CMK (cell line): Measurements from ENCODE around the gene TMEM41B.
"Not testable (repeated sequence)": the region's sequence is repeated elsewhere in the genome, so short reads cannot be mapped to it uniquely, and the experiment has no call there.

Source experiments
- DNase-seq: peaks from one replicate; pipeline ENCODE4 v3.0.0-alpha.2; 2010; ENCODE audit warnings: low read depth

The TMEM41B gene

DNA sequence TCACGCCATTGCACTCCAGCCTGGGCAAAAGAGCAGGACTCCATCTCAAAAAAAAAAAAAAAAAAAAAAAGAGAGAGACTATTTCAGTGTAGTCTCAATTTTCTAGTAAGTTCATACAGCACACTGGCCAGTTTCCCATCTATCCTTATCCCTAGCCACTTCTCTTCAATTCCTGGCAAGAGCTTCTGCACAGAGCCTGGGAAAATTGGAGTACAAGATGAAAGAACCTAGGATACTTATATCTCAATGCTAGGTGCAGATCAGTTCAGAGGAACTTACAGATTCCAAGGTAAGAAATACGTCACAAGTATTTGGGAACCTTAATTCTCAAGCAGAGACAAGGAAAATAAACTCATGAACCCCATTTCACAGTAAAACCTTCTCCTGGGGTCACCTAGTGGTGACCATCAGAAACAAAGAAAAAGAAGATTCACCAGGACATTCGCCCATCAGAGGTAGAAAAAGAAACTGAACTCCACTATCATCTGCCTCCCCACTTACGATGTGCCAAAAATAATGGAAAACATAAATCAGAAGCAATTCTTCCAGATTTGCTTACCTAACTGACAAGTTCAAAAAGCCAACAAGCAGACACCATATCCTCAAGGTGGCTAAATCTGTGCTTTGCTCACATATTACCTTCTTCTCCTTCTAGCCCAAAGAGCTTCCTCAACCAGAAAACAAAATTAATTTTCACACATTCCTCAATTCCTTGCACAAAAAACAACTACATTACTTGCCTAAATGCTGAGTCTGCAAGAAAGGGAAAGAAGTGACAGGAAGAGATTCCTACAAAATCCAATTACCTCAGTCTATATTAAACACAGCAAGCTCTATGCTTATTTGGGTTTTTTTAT is 54.2 kb downstream of the TMEM41B start:
- DNase-seq = no peak

GRCh38 chr11:9258279-9258678 is 56.1 kb downstream of the TMEM41B start:
- DNase-seq = not testable (repeated sequence)

GRCh38 chr11:9254416-9254815 is 60.0 kb downstream of the TMEM41B start:
- no peak for DNase-seq

- DNase-seq = no peak
Measured at GRCh38 chr11:9253086-9253485, 61.3 kb downstream of the TMEM41B start.

DNA sequence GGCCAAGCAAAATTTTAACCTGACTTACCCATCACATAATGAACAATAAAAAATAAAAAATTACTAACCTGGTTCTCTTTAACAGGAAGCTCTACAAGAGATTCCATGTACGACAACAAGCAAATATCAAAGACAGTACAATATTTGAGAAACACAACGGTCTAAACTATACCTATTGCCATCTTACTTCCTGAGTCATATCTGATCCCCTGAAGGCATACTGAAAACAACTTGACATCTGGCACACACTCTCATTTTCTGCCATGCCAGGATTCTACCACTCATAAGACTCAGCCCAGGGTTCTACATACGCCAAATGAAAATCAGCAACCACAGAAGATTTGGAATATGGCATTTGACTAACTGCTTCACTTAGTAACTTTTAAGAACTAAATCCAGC is 63.1 kb downstream of the TMEM41B start:
- no peak for DNase-seq

DNA sequence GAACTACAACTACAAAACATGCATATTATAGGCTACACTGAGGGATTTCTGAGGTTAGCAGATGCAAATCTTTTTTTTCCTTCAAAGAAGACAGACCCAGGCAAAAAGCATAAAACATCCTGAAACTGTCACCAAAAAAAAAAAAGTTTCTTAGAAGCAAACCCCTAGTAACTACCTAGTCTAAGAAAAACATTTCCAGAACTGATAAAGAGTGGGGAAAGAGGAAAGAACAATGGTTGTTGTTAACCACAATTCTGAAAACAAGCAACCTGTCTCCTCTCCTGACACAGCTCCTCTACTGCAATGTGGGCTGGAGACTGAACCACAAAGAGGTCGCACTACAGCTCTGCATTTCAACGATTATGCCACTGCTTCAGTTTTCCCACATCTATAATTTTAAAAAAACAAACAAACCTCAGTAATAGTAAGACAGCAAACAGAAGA is 64.2 kb downstream of the TMEM41B start:
- DNase-seq = peak; percentile 37

DNA sequence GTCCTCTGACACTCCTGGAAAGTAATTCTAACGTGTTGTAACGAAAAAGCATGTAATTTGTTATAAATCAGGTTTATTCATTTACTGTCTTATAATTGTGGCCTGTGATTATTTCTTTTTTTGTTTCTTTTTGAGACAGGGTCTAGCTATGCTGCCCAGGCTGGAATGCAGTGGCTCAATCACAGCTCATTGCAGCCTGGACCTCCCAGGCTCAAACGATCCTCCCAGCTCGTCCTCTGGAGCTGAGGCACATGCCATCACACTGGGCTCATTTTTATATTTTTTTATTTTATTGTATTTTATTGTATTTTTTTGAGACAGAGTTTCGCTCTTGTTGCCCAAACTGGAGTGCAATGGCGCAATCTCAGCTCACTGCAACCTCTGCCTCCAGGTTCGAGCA is 65.1 kb downstream of the TMEM41B start:
- DNase-seq = no peak

GRCh38 chr11:9247863-9248262 is 66.5 kb downstream of the TMEM41B start:
- DNase-seq = no peak

DNA sequence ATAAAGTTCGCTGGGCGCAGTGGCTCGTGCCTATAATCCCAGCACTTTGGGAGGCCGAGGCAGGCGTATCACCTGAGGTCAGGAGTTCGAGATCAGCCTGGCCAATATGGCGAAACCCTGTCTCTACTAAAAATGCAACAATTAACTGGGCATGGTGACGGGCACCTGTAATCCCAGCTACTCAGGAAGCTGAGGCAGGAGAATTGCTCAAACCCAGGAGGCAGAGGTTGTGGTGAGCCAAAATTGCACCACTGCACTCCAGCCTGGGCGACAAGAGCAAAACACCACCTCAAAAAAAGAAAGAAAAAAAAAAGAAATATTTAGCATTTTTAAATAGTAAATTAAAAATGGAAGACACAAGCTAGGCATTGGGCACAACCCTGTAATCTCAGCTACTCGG is 78.2 kb downstream of the TMEM41B start:
- DNase-seq = not testable (repeated sequence)

- DNase-seq = no peak
Measured at GRCh38 chr11:9232482-9232881, 81.9 kb downstream of the TMEM41B start.

- no peak for DNase-seq
Measured at GRCh38 chr11:9231848-9232177, 82.6 kb downstream of the TMEM41B start.
